Activated CD4-positive, alpha-beta T cell treated with anti-CD3 and anti-CD28 coated beads, Interleukin-2, amount 10 ng/mL, durations not matched to agents 7 days and 5 days (primary cell): ENCODE measurements around the gene SLC29A3. TPM values are rescaled to one million over a fixed set of nuclear protein-coding genes. Genes with fewer than 3 reads are reported as not detected.
A peak's percentile ranks its signal among the peaks of the same experiment; 100 is the strongest.

Source experiments
- CTCF ChIA-PET: fragments of 350-600 bp; sonication (Branson Sonifier 250); formaldehyde crosslinking; loops from one replicate; lab custom pipeline; 2021; ENCODE audit warnings: antibody characterized with exemption; lab: Charles Lee
- POLR2A ChIA-PET: fragments of 350-600 bp; sonication (Branson Sonifier 250); formaldehyde crosslinking; loops from one replicate; lab custom pipeline; 2021; ENCODE audit warnings: antibody characterized with exemption; lab: Charles Lee
- DNase-seq: peaks from one replicate; pipeline ENCODE4 v3.0.0-alpha.2; 2020
- H3K27ac Mint-ChIP-seq: one replicate; pipeline ENCODE4 v1.8.0; 2021; ENCODE audit warnings: mild to moderate bottlenecking, moderate library complexity, mixed read lengths
- H3K27me3 Mint-ChIP-seq: one replicate; pipeline ENCODE4 v1.8.0; 2021; ENCODE audit warnings: mixed read lengths
- H3K36me3 Mint-ChIP-seq: one replicate; pipeline ENCODE4 v1.8.0; 2021; ENCODE audit warnings: low read depth, mixed read lengths
- H3K4me1 Mint-ChIP-seq: one replicate; pipeline ENCODE4 v1.8.0; 2021; ENCODE audit warnings: mixed read lengths
- H3K4me3 Mint-ChIP-seq: one replicate; pipeline ENCODE4 v1.8.0; 2021; ENCODE audit warnings: mild to moderate bottlenecking, moderate library complexity, mixed read lengths
- H3K9me3 Mint-ChIP-seq: one replicate; pipeline ENCODE4 v1.8.0; 2021; ENCODE audit warnings: mixed read lengths
- total RNA-seq, 2 experiments: library from RNA; stranded (reverse); gene quantifications; one replicate each; pipeline ENCODE4 v1.2.3, GENCODE V29; 2021

The SLC29A3 gene
- total RNA-seq, 2 experiments from 2014 or later, result 2.4 to 3.4 TPM

GRCh38 chr10:71363936-71364335, 44.9 kb downstream of the SLC29A3 start:
- Mint-ChIP-seq H3K27ac (no peak overlapping the region), H3K4me1 (no peaks in the 10 kb centered on the region), H3K36me3 (no peaks in the 10 kb centered on the region), H3K9me3 (no peaks in the 10 kb centered on the region), H3K4me3 (no peak overlapping the region), H3K27me3 (no peaks in the 10 kb centered on the region)
- ChIA-PET CTCF (interaction anchor here (0.7 to 1.8 kb wide), 3 partner anchors 9 to 167 kb away, joined by 3 to 5 read pairs (median 4); no protein-coding TSS in a partner anchor), POLR2A (interaction anchor here (0.8 kb wide), 1 partner anchor 36 kb away, joined by 8 read pairs; no protein-coding TSS in a partner anchor)
- DNase-seq, result no peak

GRCh38 chr10:71365366-71365765, 46.3 kb downstream of the SLC29A3 start:
- H3K27me3 Mint-ChIP-seq, result no peaks in the 10 kb centered on the region
- no peak for DNase-seq
- no peaks in the 10 kb centered on the region for H3K9me3 Mint-ChIP-seq
- no peak overlapping the region for H3K4me3 Mint-ChIP-seq
- POLR2A ChIA-PET, result no interaction called here
- H3K36me3 Mint-ChIP-seq, result no peaks in the 10 kb centered on the region
- H3K4me1 Mint-ChIP-seq, result no peaks in the 10 kb centered on the region
- CTCF ChIA-PET, result interaction anchor here (1.1 to 1.9 kb wide), 3 partner anchors 9 to 50 kb away, joined by 3 to 6 read pairs (median 3); no protein-coding TSS in a partner anchor
- no peak overlapping the region for H3K27ac Mint-ChIP-seq

- no peaks in the 10 kb centered on the region for H3K4me1 Mint-ChIP-seq
Measured at GRCh38 chr10:71366690-71367089, 47.6 kb downstream of the SLC29A3 start.

GRCh38 chr10:71367271-71367670, 48.2 kb downstream of the SLC29A3 start:
- POLR2A ChIA-PET, result no interaction called here
- DNase-seq, result no peak
- CTCF ChIA-PET, result interaction anchor here (0.6 to 1.5 kb wide), 2 partner anchors 9 to 26 kb away, joined by 3 to 4 read pairs; no protein-coding TSS in a partner anchor
- H3K4me3 Mint-ChIP-seq, result no peak overlapping the region
- H3K27ac Mint-ChIP-seq, result no peak overlapping the region
- H3K4me1 Mint-ChIP-seq, result no peaks in the 10 kb centered on the region
- H3K9me3 Mint-ChIP-seq, result no peaks in the 10 kb centered on the region
- H3K27me3 Mint-ChIP-seq, result peaks cover 5% of the 10 kb centered on the region
- H3K36me3 Mint-ChIP-seq, result no peaks in the 10 kb centered on the region

More at GRCh38 chr10:71366690-71367089, 47.6 kb downstream of the SLC29A3 start:
- no peak overlapping the region for H3K27ac Mint-ChIP-seq
- H3K27me3 Mint-ChIP-seq, result peaks cover 5% of the 10 kb centered on the region
- no peaks in the 10 kb centered on the region for H3K9me3 Mint-ChIP-seq
- no peak for DNase-seq
- no peak overlapping the region for H3K4me3 Mint-ChIP-seq
- ChIA-PET POLR2A (no interaction called here), CTCF (interaction anchor here (0.7 to 1.5 kb wide), 4 partner anchors 10 to 391 kb away, joined by 3 to 4 read pairs (median 4); no protein-coding TSS in a partner anchor)
- no peaks in the 10 kb centered on the region for H3K36me3 Mint-ChIP-seq

- no peak for DNase-seq
- Mint-ChIP-seq H3K27ac (no peak overlapping the region), H3K4me1 (no peaks in the 10 kb centered on the region), H3K27me3 (peaks cover 5% of the 10 kb centered on the region), H3K9me3 (no peaks in the 10 kb centered on the region), H3K4me3 (no peak overlapping the region), H3K36me3 (no peaks in the 10 kb centered on the region)
- POLR2A ChIA-PET, result no interaction called here
- CTCF ChIA-PET, result interaction anchor here (0.6 to 1.5 kb wide), 4 partner anchors 16 to 597 kb away, joined by 3 to 4 read pairs (median 3); partner anchors contain the start of gene SLC29A3
Measured at GRCh38 chr10:71368176-71368575, 49.1 kb downstream of the SLC29A3 start.

- no peaks in the 10 kb centered on the region for H3K9me3 Mint-ChIP-seq
- no peaks in the 10 kb centered on the region for H3K4me1 Mint-ChIP-seq
- ChIA-PET CTCF (interaction anchor here (0.6 to 1.2 kb wide), 3 partner anchors 16 to 597 kb away, joined by 3 read pairs; no protein-coding TSS in a partner anchor), POLR2A (no interaction called here)
- peaks cover 5% of the 10 kb centered on the region for H3K27me3 Mint-ChIP-seq
- no peak overlapping the region for H3K27ac Mint-ChIP-seq
- H3K36me3 Mint-ChIP-seq, result no peaks in the 10 kb centered on the region
- DNase-seq, result no peak
- H3K4me3 Mint-ChIP-seq, result no peak overlapping the region
Measured at GRCh38 chr10:71368643-71369042, 49.6 kb downstream of the SLC29A3 start.

GRCh38 chr10:71369602-71370001, 50.5 kb downstream of the SLC29A3 start:
- ChIA-PET CTCF (interaction anchor here (0.9 to 1.2 kb wide), 2 partner anchors 32 to 200 kb away, joined by 3 read pairs; no protein-coding TSS in a partner anchor), POLR2A (no interaction called here)
- H3K9me3 Mint-ChIP-seq, result no peaks in the 10 kb centered on the region
- H3K27ac Mint-ChIP-seq, result no peak overlapping the region
- H3K4me1 Mint-ChIP-seq, result no peaks in the 10 kb centered on the region
- no peak for DNase-seq
- H3K4me3 Mint-ChIP-seq, result no peak overlapping the region
- peaks cover 5% of the 10 kb centered on the region for H3K27me3 Mint-ChIP-seq
- H3K36me3 Mint-ChIP-seq, result no peaks in the 10 kb centered on the region

- H3K4me3 Mint-ChIP-seq, result no peak overlapping the region
- no peaks in the 10 kb centered on the region for H3K36me3 Mint-ChIP-seq
- H3K27ac Mint-ChIP-seq, result no peak overlapping the region
- no peaks in the 10 kb centered on the region for H3K9me3 Mint-ChIP-seq
- no peaks in the 10 kb centered on the region for H3K4me1 Mint-ChIP-seq
- H3K27me3 Mint-ChIP-seq, result peaks cover 5% of the 10 kb centered on the region
- CTCF ChIA-PET, result interaction anchor here (0.9 kb wide), 1 partner anchor 199 kb away, joined by 3 read pairs; no protein-coding TSS in a partner anchor
- no peak for DNase-seq
- POLR2A ChIA-PET, result no interaction called here
Measured at GRCh38 chr10:71370031-71370430, 51.0 kb downstream of the SLC29A3 start.

- no peak overlapping the region for H3K27ac Mint-ChIP-seq
- CTCF ChIA-PET, result no interaction called here
- POLR2A ChIA-PET, result no interaction called here
- peaks cover 10% of the 10 kb centered on the region for H3K4me1 Mint-ChIP-seq
- DNase-seq, result no peak
- H3K4me3 Mint-ChIP-seq, result no peak overlapping the region
- H3K36me3 Mint-ChIP-seq, result no peaks in the 10 kb centered on the region
- no peaks in the 10 kb centered on the region for H3K9me3 Mint-ChIP-seq
- peaks cover 8% of the 10 kb centered on the region for H3K27me3 Mint-ChIP-seq
Measured at GRCh38 chr10:71371750-71372166, 52.7 kb downstream of the SLC29A3 start.

- Mint-ChIP-seq H3K4me3 (no peak overlapping the region), H3K4me1 (peaks cover 16% of the 10 kb centered on the region), H3K36me3 (no peaks in the 10 kb centered on the region), H3K27ac (no peak overlapping the region), H3K27me3 (peaks cover 8% of the 10 kb centered on the region), H3K9me3 (no peaks in the 10 kb centered on the region)
- POLR2A ChIA-PET, result no interaction called here
- CTCF ChIA-PET, result interaction anchor here (1.0 kb wide), 1 partner anchor 9 kb away, joined by 3 read pairs; no protein-coding TSS in a partner anchor
- no peak for DNase-seq
Measured at GRCh38 chr10:71372882-71373495, 53.9 kb downstream of the SLC29A3 start.

- H3K9me3 Mint-ChIP-seq, result no peaks in the 10 kb centered on the region
- ChIA-PET CTCF (interaction anchor here (0.6 to 1.0 kb wide), 2 partner anchors 498 to 551 kb away, joined by 3 read pairs; no protein-coding TSS in a partner anchor), POLR2A (no interaction called here)
- DNase-seq, result no peak
- H3K4me1 Mint-ChIP-seq, result peaks cover 16% of the 10 kb centered on the region
- no peak overlapping the region for H3K27ac Mint-ChIP-seq
- H3K36me3 Mint-ChIP-seq, result no peaks in the 10 kb centered on the region
- H3K27me3 Mint-ChIP-seq, result peaks cover 8% of the 10 kb centered on the region
- no peak overlapping the region for H3K4me3 Mint-ChIP-seq
Measured at GRCh38 chr10:71374481-71375233, 55.6 kb downstream of the SLC29A3 start.

- H3K36me3 Mint-ChIP-seq, result no peaks in the 10 kb centered on the region
- POLR2A ChIA-PET, result no interaction called here
- no peaks in the 10 kb centered on the region for H3K9me3 Mint-ChIP-seq
- CTCF ChIA-PET, result interaction anchor here (1.4 kb wide), 2 partner anchors 42 to 61 kb away, joined by 4 to 6 read pairs; no protein-coding TSS in a partner anchor
- peak overlapping the region; percentile 69 for H3K4me3 Mint-ChIP-seq
- peaks cover 16% of the 10 kb centered on the region for H3K4me1 Mint-ChIP-seq
- H3K27me3 Mint-ChIP-seq, result peaks cover 8% of the 10 kb centered on the region
- no peak overlapping the region for H3K27ac Mint-ChIP-seq
- DNase-seq, result no peak
Measured at GRCh38 chr10:71375952-71376351, 56.9 kb downstream of the SLC29A3 start.
